ENCODE data around the gene MRPL28.

GRCh38 chr16:399340-400019, 29.1 kb upstream of the MRPL28 start:
- no peak for TF ChIP-seq CTCF (IDR thresholded peaks at IDR 0.05; ENCODE audit: poor library complexity)
- TF ChIP-seq EZH2 (IDR thresholded peaks at IDR 0.05; ENCODE audit: borderline replicate concordance): no peak

Measured in hepatocyte (in vitro differentiated cells).